ENCODE data around the gene PLXNA4. TPM values are rescaled to one million over a fixed set of nuclear protein-coding genes. Genes with fewer than 3 reads are reported as not detected.

PLXNA4 gene
- total RNA-seq, 2 donors from 2014 or later, result 24.0 to 42.7 TPM

DNA sequence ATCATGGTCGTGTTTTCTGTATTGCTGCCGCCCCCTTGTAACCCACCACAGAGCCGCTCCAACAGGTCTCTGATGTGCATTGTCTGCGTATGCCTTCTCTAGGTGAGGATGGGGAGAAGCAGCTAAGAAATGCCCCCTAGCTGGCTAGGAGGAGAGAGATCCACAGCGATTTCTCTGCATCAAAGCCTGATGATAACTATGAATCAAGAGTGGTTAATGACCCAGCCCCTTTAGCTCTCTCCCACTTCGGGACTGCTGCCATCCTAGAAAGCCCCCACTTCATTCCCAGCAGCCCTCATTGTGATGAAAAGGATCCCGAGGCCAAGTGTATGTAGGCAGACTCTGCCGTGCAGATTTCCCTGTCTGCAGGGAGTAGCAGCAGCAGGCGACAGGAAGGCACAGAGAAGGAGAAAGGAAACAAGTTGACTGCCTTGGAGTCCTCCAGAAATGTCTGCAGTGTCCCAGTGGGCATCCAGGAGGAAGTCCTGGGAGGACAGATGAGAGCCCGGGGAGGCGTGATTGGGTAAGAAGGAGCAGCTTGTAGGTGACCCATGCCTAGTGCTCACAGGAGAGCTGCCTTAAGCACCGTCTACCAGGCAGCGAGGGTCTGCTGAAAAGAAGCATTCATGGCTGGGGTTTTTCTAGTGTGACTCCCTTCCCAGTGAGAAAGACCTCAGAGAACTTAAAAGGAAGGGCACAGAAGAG lies 2.9 kb downstream of the PLXNA4 start:
- Histone ChIP-seq H3K36me3 (ENCODE audit: control insufficient read depth, insufficient read depth, low read length) (no peaks in the 10 kb centered on the region), H3K27me3 (ENCODE audit: control insufficient read depth, insufficient read depth, low read length, poor library complexity, severe bottlenecking) (peaks cover 45% of the 10 kb centered on the region), H3K9ac (ENCODE audit: extremely low read depth, low read length, poor library complexity, severe bottlenecking) (no peak overlapping the region), H3K4me1 (ENCODE audit: control insufficient read depth, insufficient read depth, low read length) (peaks cover 11% of the 10 kb centered on the region), H3K4me3 (ENCODE audit: low read length) (peak overlapping the region; percentile 88), H3K9me3 (ENCODE audit: control insufficient read depth, low read length) (no peaks in the 10 kb centered on the region), H3K27ac (ENCODE audit: low read depth, low read length) (no peak overlapping the region)
- Mint-ChIP-seq H3K27me3 (ENCODE audit: insufficient read depth) (peaks cover 59% of the 10 kb centered on the region), H3K36me3 (ENCODE audit: low read depth) (peaks cover 12% of the 10 kb centered on the region), H3K9me3 (no peaks in the 10 kb centered on the region), H3K4me1 (peaks cover 51% of the 10 kb centered on the region), H3K27ac (no peak overlapping the region), H3K4me3 (peak overlapping the region; percentile 73)
- WGBS, 2 experiments (ENCODE audit: insufficient coverage in 1 of 2, insufficient read length in 1 of 2), result 23 to 46% methylated on average over 9 to 13 of the region's 13 CpGs
- DNase-seq, result peak; percentile 53
- TF ChIP-seq, protein P1, sequence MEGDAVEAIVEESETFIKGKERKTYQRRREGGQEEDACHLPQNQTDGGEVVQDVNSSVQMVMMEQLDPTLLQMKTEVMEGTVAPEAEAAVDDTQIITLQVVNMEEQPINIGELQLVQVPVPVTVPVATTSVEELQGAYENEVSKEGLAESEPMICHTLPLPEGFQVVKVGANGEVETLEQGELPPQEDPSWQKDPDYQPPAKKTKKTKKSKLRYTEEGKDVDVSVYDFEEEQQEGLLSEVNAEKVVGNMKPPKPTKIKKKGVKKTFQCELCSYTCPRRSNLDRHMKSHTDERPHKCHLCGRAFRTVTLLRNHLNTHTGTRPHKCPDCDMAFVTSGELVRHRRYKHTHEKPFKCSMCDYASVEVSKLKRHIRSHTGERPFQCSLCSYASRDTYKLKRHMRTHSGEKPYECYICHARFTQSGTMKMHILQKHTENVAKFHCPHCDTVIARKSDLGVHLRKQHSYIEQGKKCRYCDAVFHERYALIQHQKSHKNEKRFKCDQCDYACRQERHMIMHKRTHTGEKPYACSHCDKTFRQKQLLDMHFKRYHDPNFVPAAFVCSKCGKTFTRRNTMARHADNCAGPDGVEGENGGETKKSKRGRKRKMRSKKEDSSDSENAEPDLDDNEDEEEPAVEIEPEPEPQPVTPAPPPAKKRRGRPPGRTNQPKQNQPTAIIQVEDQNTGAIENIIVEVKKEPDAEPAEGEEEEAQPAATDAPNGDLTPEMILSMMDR (conservative IDR thresholded peaks at IDR 0.05), result no peak

- Histone ChIP-seq H3K27me3 (ENCODE audit: control insufficient read depth, insufficient read depth, low read length, poor library complexity, severe bottlenecking) (peaks cover 36% of the 10 kb centered on the region), H3K27ac (ENCODE audit: low read depth, low read length) (no peak overlapping the region), H3K4me1 (ENCODE audit: control insufficient read depth, insufficient read depth, low read length) (peaks cover 11% of the 10 kb centered on the region), H3K4me3 (ENCODE audit: low read length) (no peak overlapping the region), H3K36me3 (ENCODE audit: control insufficient read depth, insufficient read depth, low read length) (no peaks in the 10 kb centered on the region), H3K9ac (ENCODE audit: extremely low read depth, low read length, poor library complexity, severe bottlenecking) (no peak overlapping the region), H3K9me3 (ENCODE audit: control insufficient read depth, low read length) (no peaks in the 10 kb centered on the region)
- H3K9me3 Mint-ChIP-seq, result no peaks in the 10 kb centered on the region
- peaks cover 12% of the 10 kb centered on the region for H3K36me3 Mint-ChIP-seq (ENCODE audit: low read depth)
- 80 to 88% methylated on average over 1 to 3 of the region's 3 CpGs for WGBS, 2 experiments (ENCODE audit: insufficient coverage in 1 of 2, insufficient read length in 1 of 2)
- peaks cover 54% of the 10 kb centered on the region for H3K27me3 Mint-ChIP-seq (ENCODE audit: insufficient read depth)
- no peak for DNase-seq
- TF ChIP-seq, protein P1 (conservative IDR thresholded peaks at IDR 0.05), result no peak
- H3K4me1 Mint-ChIP-seq, result peaks cover 48% of the 10 kb centered on the region
- H3K27ac Mint-ChIP-seq, result no peak overlapping the region
- H3K4me3 Mint-ChIP-seq, result no peak overlapping the region
Observed at GRCh38 chr7:132572526-132572925, 3.7 kb downstream of the PLXNA4 start.

DNA sequence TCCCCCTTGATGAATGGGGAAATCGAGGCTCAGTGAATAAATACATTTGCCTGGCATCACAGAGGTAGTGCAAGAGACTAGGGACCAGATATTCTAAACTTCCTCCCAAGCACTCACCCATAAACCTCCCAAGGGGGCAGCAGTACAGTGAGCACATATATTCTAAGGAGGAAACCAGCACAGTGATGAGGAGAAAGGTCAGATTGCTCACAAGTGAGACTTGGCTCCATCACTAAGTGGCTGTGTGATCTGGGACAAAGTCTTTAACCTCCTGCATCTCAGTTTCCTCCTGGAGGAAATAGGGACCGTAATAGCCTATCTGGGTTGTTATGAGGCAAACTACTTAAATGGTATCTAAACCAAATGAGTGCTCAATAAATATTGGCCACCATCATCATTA lies 4.3 kb downstream of the PLXNA4 start:
- Mint-ChIP-seq H3K4me3 (no peak overlapping the region), H3K9me3 (no peaks in the 10 kb centered on the region), H3K36me3 (ENCODE audit: low read depth) (peaks cover 12% of the 10 kb centered on the region), H3K27me3 (ENCODE audit: insufficient read depth) (peaks cover 54% of the 10 kb centered on the region), H3K4me1 (peaks cover 48% of the 10 kb centered on the region), H3K27ac (no peak overlapping the region)
- WGBS, 2 experiments (ENCODE audit: insufficient coverage in 1 of 2, insufficient read length in 1 of 2), result 88 to 94% methylated on average over 1 to 2 of the region's 2 CpGs
- Histone ChIP-seq H3K4me1 (ENCODE audit: control insufficient read depth, insufficient read depth, low read length) (peaks cover 11% of the 10 kb centered on the region), H3K27me3 (ENCODE audit: control insufficient read depth, insufficient read depth, low read length, poor library complexity, severe bottlenecking) (peaks cover 35% of the 10 kb centered on the region), H3K9ac (ENCODE audit: extremely low read depth, low read length, poor library complexity, severe bottlenecking) (no peak overlapping the region), H3K27ac (ENCODE audit: low read depth, low read length) (no peak overlapping the region), H3K36me3 (ENCODE audit: control insufficient read depth, insufficient read depth, low read length) (peaks cover 1% of the 10 kb centered on the region), H3K9me3 (ENCODE audit: control insufficient read depth, low read length) (no peaks in the 10 kb centered on the region), H3K4me3 (ENCODE audit: low read length) (no peak overlapping the region)
- no peak for DNase-seq
- TF ChIP-seq, protein P1 (conservative IDR thresholded peaks at IDR 0.05), result no peak

Measured in endodermal cell (in vitro differentiated cells).